Natural killer cell treated with Interleukin-12 subunit alpha and Interleukin-12 subunit beta and Interleukin-15 and Interleukin-18, amount 100 ng/mL, for 72 hours (primary cell): Measurements from ENCODE around the gene EHD4. TPM values are rescaled to one million over a fixed set of nuclear protein-coding genes. Genes with fewer than 3 reads are reported as not detected.

Experiments used
- ATAC-seq, 2 donors: fragments of 150-1000 bp; cut with Tn5 transposase in 1 of 2; sonication (Bioruptor Pico), chemical (Tn5 transposase) in 1 of 2; 2 replicates each; pipeline ENCODE4 v1.10.0; 2021
- DNase-seq: peaks from one replicate; pipeline ENCODE4 v3.0.0; 2022; ENCODE audit warnings: low spot score
- H3K27ac Mint-ChIP-seq, 2 donors: 1 replicate in 1 of 2; 2 replicates in 1 of 2; pipeline ENCODE4 v1.8.0; 2022; ENCODE audit warnings: mixed read lengths in 2 of 2, mild to moderate bottlenecking in 1 of 2, moderate library complexity in 1 of 2
- H3K27me3 Mint-ChIP-seq, 2 donors: 1 replicate in 1 of 2; 2 replicates in 1 of 2; pipeline ENCODE4 v1.8.0; 2022; ENCODE audit warnings: mixed read lengths in 2 of 2
- H3K36me3 Mint-ChIP-seq: one replicate; pipeline ENCODE4 v1.8.0; 2022; ENCODE audit warnings: mixed read lengths
- H3K4me1 Mint-ChIP-seq, 2 donors: 1 replicate in 1 of 2; 2 replicates in 1 of 2; pipeline ENCODE4 v1.8.0; 2022; ENCODE audit warnings: low read depth in 2 of 2, mixed read lengths in 2 of 2, mild to moderate bottlenecking in 1 of 2
- H3K4me3 Mint-ChIP-seq: one replicate; pipeline ENCODE4 v1.8.0; 2022; ENCODE audit warnings: mixed read lengths
- H3K9me3 Mint-ChIP-seq: 2 replicates; pipeline ENCODE4 v1.8.0; 2022; ENCODE audit warnings: mixed read lengths
- total RNA-seq, 2 donors: library from RNA; stranded (reverse); gene quantifications; one replicate each; pipeline ENCODE4 v1.2.3, GENCODE V29; 2022

Gene EHD4
- total RNA-seq, 2 donors from 2014 or later: 19.9 to 24.5 TPM

GRCh38 chr15:41899854-41900442 is 72.4 kb downstream of the EHD4 start:
- Mint-ChIP-seq H3K9me3 (no peaks in the 10 kb centered on the region), H3K4me1 (peaks cover 15 to 16% of the 10 kb centered on the region in 2 donors), H3K27ac (no peak overlapping the region)

GRCh38 chr15:41897363-41897799 is 75.0 kb downstream of the EHD4 start:
- ATAC-seq: no peak
- Mint-ChIP-seq H3K9me3 (no peaks in the 10 kb centered on the region), H3K36me3 (no peaks in the 10 kb centered on the region), H3K4me3 (no peak overlapping the region), H3K27me3 (no peaks in the 10 kb centered on the region), H3K27ac (no peak overlapping the region), H3K4me1 (peaks cover 12 to 15% of the 10 kb centered on the region in 2 donors)
- DNase-seq: no peak

More at GRCh38 chr15:41899854-41900442, 72.4 kb downstream of the EHD4 start:
- Mint-ChIP-seq H3K4me3 (no peak overlapping the region), H3K36me3 (no peaks in the 10 kb centered on the region), H3K27me3 (no peaks in the 10 kb centered on the region)
- no peak for ATAC-seq
- no peak for DNase-seq

GRCh38 chr15:41896566-41896965 is 75.8 kb downstream of the EHD4 start:
- Mint-ChIP-seq H3K27ac (peak overlapping the region in 1 of 2 donors; percentile 76), H3K4me1 (peaks cover 13 to 17% of the 10 kb centered on the region in 2 donors), H3K36me3 (no peaks in the 10 kb centered on the region), H3K4me3 (no peak overlapping the region), H3K27me3 (no peaks in the 10 kb centered on the region), H3K9me3 (no peaks in the 10 kb centered on the region)
- no peak for DNase-seq
- ATAC-seq: no peak

GRCh38 chr15:41895957-41896356 is 76.4 kb downstream of the EHD4 start:
- DNase-seq: no peak
- Mint-ChIP-seq H3K36me3 (no peaks in the 10 kb centered on the region), H3K4me1 (peaks cover 11 to 17% of the 10 kb centered on the region in 2 donors), H3K4me3 (no peak overlapping the region), H3K27ac (peak overlapping the region in 1 of 2 donors; percentile 76), H3K9me3 (no peaks in the 10 kb centered on the region), H3K27me3 (no peaks in the 10 kb centered on the region)
- ATAC-seq: no peak

- Mint-ChIP-seq H3K27me3 (no peaks in the 10 kb centered on the region), H3K4me1 (peaks cover 11 to 17% of the 10 kb centered on the region in 2 donors), H3K4me3 (peak overlapping the region; percentile 86), H3K9me3 (no peaks in the 10 kb centered on the region), H3K27ac (peak overlapping the region; percentile 76 to 86), H3K36me3 (no peaks in the 10 kb centered on the region)
- ATAC-seq: no peak
- no peak for DNase-seq
These were observed 76.9 kb downstream of the EHD4 start for GRCh38 chr15:41895491-41895890.

GRCh38 chr15:41894791-41895463 is 77.4 kb downstream of the EHD4 start:
- Mint-ChIP-seq H3K36me3 (no peaks in the 10 kb centered on the region), H3K4me1 (peaks cover 11 to 17% of the 10 kb centered on the region in 2 donors), H3K27me3 (no peaks in the 10 kb centered on the region), H3K27ac (peak overlapping the region; percentile 76 to 86), H3K9me3 (no peaks in the 10 kb centered on the region), H3K4me3 (peak overlapping the region; percentile 86)
- peak; percentile 92 for DNase-seq
- peak; percentile 97 to 99 for ATAC-seq

- no peak for ATAC-seq
- H3K4me3 Mint-ChIP-seq: peak overlapping the region; percentile 86
These were observed 78.0 kb downstream of the EHD4 start for GRCh38 chr15:41894251-41894790.

GRCh38 chr15:41893422-41894250 is 78.7 kb downstream of the EHD4 start, which contains the start of gene SPTBN5:
TSS of gene SPTBN5 (minus strand) at chr15:41894053. CDS start at chr15:41893497, 556 bp downstream.
- Mint-ChIP-seq H3K27me3 (no peaks in the 10 kb centered on the region), H3K9me3 (no peaks in the 10 kb centered on the region), H3K27ac (peak within 1 kb of the TSS; percentile 76 to 86), H3K36me3 (no peaks in the 10 kb centered on the region), H3K4me1 (peaks cover 15 to 20% of the 10 kb centered on the region in 2 donors), H3K4me3 (peak within 1 kb of the TSS; percentile 86)
- ATAC-seq (no peak), DNase-seq (no peak)

More at GRCh38 chr15:41894251-41894790, 78.0 kb downstream of the EHD4 start:
- H3K4me1 Mint-ChIP-seq: peaks cover 12 to 17% of the 10 kb centered on the region in 2 donors
- peak overlapping the region; percentile 76 to 86 for H3K27ac Mint-ChIP-seq
- H3K27me3 Mint-ChIP-seq: no peaks in the 10 kb centered on the region
- no peaks in the 10 kb centered on the region for H3K9me3 Mint-ChIP-seq
- DNase-seq: no peak
- no peaks in the 10 kb centered on the region for H3K36me3 Mint-ChIP-seq

- no peaks in the 10 kb centered on the region for H3K9me3 Mint-ChIP-seq
- no peak for DNase-seq
- peaks cover 24% of the 10 kb centered on the region in 2 donors for H3K4me1 Mint-ChIP-seq
- no peaks in the 10 kb centered on the region for H3K36me3 Mint-ChIP-seq
- no peaks in the 10 kb centered on the region for H3K27me3 Mint-ChIP-seq
- peak overlapping the region in 1 of 2 donors; percentile 57 for H3K27ac Mint-ChIP-seq
- H3K4me3 Mint-ChIP-seq: no peak overlapping the region
- no peak for ATAC-seq
These were observed 79.5 kb downstream of the EHD4 start for GRCh38 chr15:41892621-41893421.

- peaks cover 24 to 27% of the 10 kb centered on the region in 2 donors for H3K4me1 Mint-ChIP-seq
- ATAC-seq: no peak
- H3K36me3 Mint-ChIP-seq: no peaks in the 10 kb centered on the region
- H3K27me3 Mint-ChIP-seq: no peaks in the 10 kb centered on the region
- H3K27ac Mint-ChIP-seq: peak overlapping the region in 1 of 2 donors; percentile 57
- H3K9me3 Mint-ChIP-seq: no peaks in the 10 kb centered on the region
- DNase-seq: no peak
- H3K4me3 Mint-ChIP-seq: no peak overlapping the region
These were observed 80.4 kb downstream of the EHD4 start for GRCh38 chr15:41891946-41892345.

- Mint-ChIP-seq H3K27ac (no peak overlapping the region), H3K36me3 (no peaks in the 10 kb centered on the region), H3K4me1 (peaks cover 24 to 27% of the 10 kb centered on the region in 2 donors), H3K4me3 (no peak overlapping the region), H3K27me3 (no peaks in the 10 kb centered on the region), H3K9me3 (no peaks in the 10 kb centered on the region)
- DNase-seq (no peak), ATAC-seq (no peak)
These were observed 81.1 kb downstream of the EHD4 start for GRCh38 chr15:41891226-41891625.

- Mint-ChIP-seq H3K4me3 (no peak overlapping the region), H3K9me3 (no peaks in the 10 kb centered on the region), H3K27me3 (no peaks in the 10 kb centered on the region), H3K36me3 (no peaks in the 10 kb centered on the region), H3K4me1 (peaks cover 19 to 23% of the 10 kb centered on the region in 2 donors), H3K27ac (no peak overlapping the region)
- no peak for ATAC-seq
- no peak for DNase-seq
These were observed 82.2 kb downstream of the EHD4 start for GRCh38 chr15:41890050-41890690.
